Measurements from ENCODE around the gene MIP.

GRCh38 chr12:56490360-56490759 is 35.9 kb upstream of the MIP start:
- TF ChIP-seq CTCF (IDR thresholded peaks at IDR 0.05): no peak
- no peak for TF ChIP-seq POLR2A (IDR thresholded peaks at IDR 0.05)
